ENCODE measurements around the gene PRR20B.
"Not testable (repeated sequence)": the region's sequence is repeated elsewhere in the genome, so short reads cannot be mapped to it uniquely, and the experiment has no call there.

PRR20B gene

GRCh38 chr13:57147188-57147587 is at the start of gene PRR20B:
Gene PRR20B (plus strand): TSS chr13:57147488. CDS start chr13:57147875, 387 bp downstream.
- not testable (repeated sequence) for DNase-seq

- no peak for DNase-seq
Measured at GRCh38 chr13:57114945-57115344, 32.3 kb upstream of the PRR20B start.

GRCh38 chr13:57123681-57124080 is 23.6 kb upstream of the PRR20B start:
- no peak for DNase-seq

GRCh38 chr13:57128909-57129308 is 18.4 kb upstream of the PRR20B start:
- no peak for DNase-seq

- no peak for DNase-seq
Measured at GRCh38 chr13:57136093-57136492, 11.2 kb upstream of the PRR20B start.

- DNase-seq = no peak
Measured at GRCh38 chr13:57137585-57137984, 9.7 kb upstream of the PRR20B start.

- DNase-seq = no peak
Measured at GRCh38 chr13:57138988-57139387, 8.3 kb upstream of the PRR20B start.

- DNase-seq = not testable (repeated sequence)
Measured at GRCh38 chr13:57139781-57140180, 7.5 kb upstream of the PRR20B start.

GRCh38 chr13:57140235-57140968 is 6.9 kb upstream of the PRR20B start, which contains the start of gene PRR20A:
Gene PRR20A (plus strand): TSS chr13:57140918. CDS start chr13:57141305, 387 bp downstream.
- not testable (repeated sequence) for DNase-seq

- not testable (repeated sequence) for DNase-seq
Measured at GRCh38 chr13:57148106-57148505, 818 bp downstream of the PRR20B start.

- not testable (repeated sequence) for DNase-seq
Measured at GRCh38 chr13:57153761-57154160, 6.5 kb downstream of the PRR20B start, which contains the start of gene PRR20C. Gene PRR20C (plus strand): TSS chr13:57154061. CDS start chr13:57154448, 387 bp downstream.

- not testable (repeated sequence) for DNase-seq
Measured at GRCh38 chr13:57160332-57160731, 13.0 kb downstream of the PRR20B start, which contains the start of gene PRR20D. Gene PRR20D (plus strand): TSS chr13:57160632. CDS start chr13:57161019, 387 bp downstream.

GRCh38 chr13:57166897-57167296 is 19.6 kb downstream of the PRR20B start, which contains the start of gene PRR20E:
Gene PRR20E (plus strand): TSS chr13:57167197. CDS start chr13:57167584, 387 bp downstream.
- DNase-seq = not testable (repeated sequence)

- DNase-seq = no peak
Measured at GRCh38 chr13:57191667-57192066, 44.4 kb downstream of the PRR20B start.
